HFF-Myc (cell line): ENCODE results near the gene CACTIN.

Source experiments
- DNase-seq: peaks from one replicate; pipeline ENCODE4 v3.0.0-alpha.2; 2011; ENCODE audit warnings: low read depth; ENCODE audit errors: extremely low read depth
- H3K4me3 ChIP-seq: replicated peaks from 2 replicates; pipeline ENCODE4 v1.5.1; 2011; ENCODE audit warnings: low read depth, mild to moderate bottlenecking, control low read depth, low read length
- TF ChIP-seq, protein P1 (sequence below): IDR thresholded peaks from 2 replicates; pipeline ENCODE4 v1.5.1; 2012; ENCODE audit warnings: mild to moderate bottlenecking, low read depth, low read length, control low read depth; ENCODE audit errors: missing control alignments

The CACTIN gene

GRCh38 chr19:3591876-3592613, 34.5 kb downstream of the CACTIN start:
- TF ChIP-seq, protein P1, sequence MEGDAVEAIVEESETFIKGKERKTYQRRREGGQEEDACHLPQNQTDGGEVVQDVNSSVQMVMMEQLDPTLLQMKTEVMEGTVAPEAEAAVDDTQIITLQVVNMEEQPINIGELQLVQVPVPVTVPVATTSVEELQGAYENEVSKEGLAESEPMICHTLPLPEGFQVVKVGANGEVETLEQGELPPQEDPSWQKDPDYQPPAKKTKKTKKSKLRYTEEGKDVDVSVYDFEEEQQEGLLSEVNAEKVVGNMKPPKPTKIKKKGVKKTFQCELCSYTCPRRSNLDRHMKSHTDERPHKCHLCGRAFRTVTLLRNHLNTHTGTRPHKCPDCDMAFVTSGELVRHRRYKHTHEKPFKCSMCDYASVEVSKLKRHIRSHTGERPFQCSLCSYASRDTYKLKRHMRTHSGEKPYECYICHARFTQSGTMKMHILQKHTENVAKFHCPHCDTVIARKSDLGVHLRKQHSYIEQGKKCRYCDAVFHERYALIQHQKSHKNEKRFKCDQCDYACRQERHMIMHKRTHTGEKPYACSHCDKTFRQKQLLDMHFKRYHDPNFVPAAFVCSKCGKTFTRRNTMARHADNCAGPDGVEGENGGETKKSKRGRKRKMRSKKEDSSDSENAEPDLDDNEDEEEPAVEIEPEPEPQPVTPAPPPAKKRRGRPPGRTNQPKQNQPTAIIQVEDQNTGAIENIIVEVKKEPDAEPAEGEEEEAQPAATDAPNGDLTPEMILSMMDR = no peak
- H3K4me3 ChIP-seq = no peak overlapping the region
- no peak for DNase-seq

DNA sequence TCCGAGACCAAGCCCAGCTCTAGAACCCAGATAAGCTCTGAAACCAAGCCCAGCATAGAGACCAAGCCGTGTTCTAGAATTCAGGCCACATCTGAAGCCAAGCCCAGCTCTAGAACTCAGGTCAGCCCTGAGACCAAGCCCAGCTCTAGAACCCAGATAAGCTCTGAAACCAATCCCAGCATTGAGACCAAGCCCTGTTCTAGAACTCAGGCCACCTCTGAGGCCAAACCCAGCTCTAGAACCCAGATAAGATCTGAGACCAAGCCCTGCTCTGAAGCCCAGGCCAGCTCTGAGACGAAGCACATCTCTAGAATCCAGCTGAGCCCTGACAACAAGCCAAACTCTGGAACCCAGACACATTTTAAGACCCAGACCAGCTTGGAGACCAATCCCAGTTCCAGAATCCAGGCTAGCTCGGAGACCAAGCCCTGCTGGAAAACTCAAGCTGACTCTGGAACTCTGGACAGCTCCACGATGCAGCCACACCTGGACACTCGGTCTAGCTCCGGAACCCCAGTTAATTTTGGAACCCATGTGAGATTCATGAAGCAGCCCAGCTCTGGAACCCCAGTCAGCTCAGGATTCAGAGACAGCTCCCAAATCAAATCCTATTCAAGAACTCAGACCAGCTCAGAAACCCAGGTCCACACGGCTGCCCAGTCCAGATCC, 35.5 kb downstream of the CACTIN start:
- no peak for DNase-seq
- no peak overlapping the region for H3K4me3 ChIP-seq
- TF ChIP-seq, protein P1 = no peak

GRCh38 chr19:3589949-3590348, 36.6 kb downstream of the CACTIN start:
- TF ChIP-seq, protein P1 = no peak
- no peak overlapping the region for H3K4me3 ChIP-seq
- DNase-seq = no peak

DNA sequence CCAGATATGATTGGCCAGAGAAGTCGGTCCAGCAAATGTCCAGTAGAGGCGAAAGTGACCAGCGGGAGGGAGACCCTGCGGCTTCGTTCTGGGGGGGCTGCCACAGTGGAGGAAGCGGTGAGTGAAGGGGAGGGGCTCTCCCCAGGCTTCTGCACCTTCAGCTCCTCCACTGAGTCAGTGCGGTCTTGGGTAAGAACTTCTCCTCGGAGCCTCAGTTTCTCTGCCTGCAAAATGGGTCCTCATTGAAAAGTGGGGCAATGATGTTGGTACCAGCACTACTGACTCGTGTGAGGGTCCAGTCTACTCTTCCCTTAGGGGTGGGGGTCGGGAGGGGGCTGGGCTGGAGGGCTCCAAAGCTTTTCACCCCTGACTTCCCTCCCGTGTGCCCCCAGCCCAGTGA, 37.2 kb downstream of the CACTIN start:
- no peak for DNase-seq
- TF ChIP-seq, protein P1 = no peak

GRCh38 chr19:3586707-3587346, 39.8 kb downstream of the CACTIN start:
- no peak overlapping the region for H3K4me3 ChIP-seq
- TF ChIP-seq, protein P1 = no peak
- DNase-seq = no peak

More for the DNA sequence above, 37.2 kb downstream of the CACTIN start:
- H3K4me3 ChIP-seq = no peak overlapping the region

GRCh38 chr19:3586127-3586626, 40.4 kb downstream of the CACTIN start:
- TF ChIP-seq, protein P1 = peak; percentile 66
- no peak overlapping the region for H3K4me3 ChIP-seq
- no peak for DNase-seq
